T-cell (primary cell): ENCODE measurements around the gene SYNDIG1L. TPM values are rescaled to one million over a fixed set of nuclear protein-coding genes. Genes with fewer than 3 reads are reported as not detected.

Experiments
- ATAC-seq, 4 experiments: fragments of 200-7000 bp in 3 of 4; fragments of 150-1000 bp in 1 of 4; cut with Tn5 transposase; replicated peaks in 1 of 4; 1 replicate in 3 of 4; 2 replicates in 1 of 4; pipeline ENCODE4 v1.10.0; 2021; ENCODE audit warnings: moderate library complexity in 3 of 4, mild to moderate bottlenecking in 2 of 4, moderate number of reproducible peaks in 1 of 4
- CTCF ChIA-PET, 2 donors: fragments of 300-600 bp; sonication (Branson Sonifier 250); formaldehyde crosslinking; loops; one replicate each; lab custom pipeline; 2022; ENCODE audit warnings: antibody characterized with exemption in 2 of 2; lab: Charles Lee
- POLR2A ChIA-PET, 2 donors: fragments of 300-600 bp; sonication (Branson Sonifier 250); formaldehyde crosslinking; loops; one replicate each; lab custom pipeline; 2022; ENCODE audit warnings: antibody characterized with exemption in 2 of 2; lab: Charles Lee
- DNase-seq, 35 experiments: peaks; one replicate each; pipeline versions ENCODE4 v3.0.0 to v3.0.0-alpha.2; 2013 to 2023
- H3K27ac ChIP-seq: one replicate; pipeline ENCODE4 v1.5.1; 2013; ENCODE audit warnings: low read length
- H3K27me3 ChIP-seq, 2 experiments: replicated peaks in 1 of 2; 1 replicate in 1 of 2; 2 replicates in 1 of 2; pipeline versions ENCODE4 v1.6.1 to v1.7.0; 2013; ENCODE audit warnings: low read length in 1 of 2, mixed read lengths in 1 of 2; ENCODE audit not compliant: control insufficient read depth in 2 of 2, insufficient read depth in 2 of 2; ENCODE audit errors: extremely low read depth in 1 of 2
- H3K36me3 ChIP-seq, 2 donors: 1 replicate in 1 of 2; 2 replicates in 1 of 2; pipeline versions ENCODE4 v1.6.1 to v1.7.0; 2013; ENCODE audit warnings: low read length in 1 of 2; ENCODE audit not compliant: control insufficient read depth in 2 of 2, insufficient read depth in 1 of 2; ENCODE audit errors: extremely low read depth in 1 of 2
- H3K4me1 ChIP-seq, 2 experiments: 1 replicate in 1 of 2; 2 replicates in 1 of 2; pipeline versions ENCODE4 v1.6.1 to v1.7.0; 2013; ENCODE audit warnings: low read length in 2 of 2, mixed read lengths in 1 of 2; ENCODE audit not compliant: insufficient read depth in 2 of 2, control insufficient read depth in 1 of 2; ENCODE audit errors: extremely low read depth in 1 of 2
- H3K4me3 ChIP-seq, 2 donors: 1 replicate in 1 of 2; 2 replicates in 1 of 2; pipeline versions ENCODE4 v1.5.1 to v1.7.0; 2013; ENCODE audit warnings: mild to moderate bottlenecking in 2 of 2, low read length in 1 of 2, moderate library complexity in 1 of 2; ENCODE audit not compliant: control insufficient read depth in 1 of 2; ENCODE audit errors: extremely low read depth in 1 of 2
- H3K9me3 ChIP-seq: 2 replicates; pipeline ENCODE4 v1.7.0; 2013
- H3K27ac Mint-ChIP-seq, 2 donors: one replicate each; pipeline ENCODE4 v1.8.0; 2020 to 2021; ENCODE audit warnings: mild to moderate bottlenecking in 2 of 2, mixed read lengths in 2 of 2
- H3K27me3 Mint-ChIP-seq, 2 donors: one replicate each; pipeline ENCODE4 v1.8.0; 2021 to 2022; ENCODE audit warnings: mixed read lengths in 2 of 2
- H3K36me3 Mint-ChIP-seq: one replicate; pipeline ENCODE4 v1.8.0; 2021; ENCODE audit warnings: mixed read lengths
- H3K4me1 Mint-ChIP-seq, 3 donors: one replicate each; pipeline ENCODE4 v1.8.0; 2020 to 2022; ENCODE audit warnings: mixed read lengths in 3 of 3, mild to moderate bottlenecking in 1 of 3
- H3K4me3 Mint-ChIP-seq, 3 donors: one replicate each; pipeline ENCODE4 v1.8.0; 2020 to 2022; ENCODE audit warnings: mild to moderate bottlenecking in 3 of 3, mixed read lengths in 3 of 3, moderate library complexity in 3 of 3
- H3K9me3 Mint-ChIP-seq, 3 donors: one replicate each; pipeline ENCODE4 v1.8.0; 2020 to 2022; ENCODE audit warnings: mixed read lengths in 3 of 3
- WGBS: methylation state at CpG from one replicate; pipeline ENCODE4 v1.1.5; 2013; ENCODE audit warnings: missing lambda C conversion rate; ENCODE audit not compliant: insufficient coverage; 5-methylcytosine and 5-hydroxymethylcytosine counted together
- total RNA-seq, 35 experiments: library from RNA in 6 of 35; stranded (reverse) in 6 of 35; fragments of 120-200 nt in 1 of 35; gene quantifications; one replicate each; pipeline versions ENCODE4 v1.2.1 to v1.2.4 and lab custom pipeline; 2013 to 2026

The SYNDIG1L gene
- total RNA-seq, 5 donors from 2014 or later (not counting 1 experiment from before 2014, with no cell fraction given) = 0.73 TPM; not detected in 4

- 81% methylated on average over 5 of the region's 7 CpGs for WGBS
- Mint-ChIP-seq H3K9me3 (no peaks in the 10 kb centered on the region), H3K4me1 (no peaks in the 10 kb centered on the region), H3K4me3 (no peak overlapping the region), H3K27ac (no peak overlapping the region), H3K36me3 (no peaks in the 10 kb centered on the region), H3K27me3 (peaks cover 18 to 27% of the 10 kb centered on the region in 2 donors)
- H3K27me3 ChIP-seq = peaks cover 0 to 34% of the 10 kb centered on the region in 2 experiments
- H3K4me3 ChIP-seq = no peak overlapping the region
- H3K9me3 ChIP-seq = no peaks in the 10 kb centered on the region
- no peaks in the 10 kb centered on the region for H3K36me3 ChIP-seq
- H3K27ac ChIP-seq = no peak overlapping the region
- DNase-seq (no peak), ATAC-seq (no peak)
- H3K4me1 ChIP-seq = no peaks in the 10 kb centered on the region
- ChIA-PET CTCF (no interaction called here), POLR2A (no interaction called here)
Measured at GRCh38 chr14:74411671-74412070, 14.3 kb downstream of the SYNDIG1L start.

DNA sequence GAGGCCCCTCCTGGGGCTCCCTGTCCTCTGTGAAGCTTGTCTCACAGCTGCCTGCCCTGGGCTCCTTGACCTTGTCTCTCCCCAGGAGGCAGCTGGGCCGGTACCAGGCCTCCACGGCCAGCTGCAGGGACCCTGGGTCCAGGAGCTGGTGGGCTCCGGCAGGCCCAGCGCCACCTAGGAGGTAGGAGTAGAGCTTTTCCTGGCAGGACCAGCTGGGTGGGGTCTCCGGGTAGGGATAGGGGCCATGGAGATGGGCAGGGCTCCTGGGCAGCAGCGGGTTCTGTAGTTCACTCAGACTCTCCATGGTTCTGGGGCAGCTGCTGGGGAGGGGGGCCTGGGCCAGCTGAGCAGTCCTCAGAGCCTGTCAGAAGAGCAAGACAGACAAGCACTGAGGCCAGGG lies 16.6 kb downstream of the SYNDIG1L start:
- H3K4me3 ChIP-seq = no peak overlapping the region
- no peaks in the 10 kb centered on the region for H3K4me1 ChIP-seq
- Mint-ChIP-seq H3K4me3 (no peak overlapping the region), H3K9me3 (no peaks in the 10 kb centered on the region), H3K36me3 (no peaks in the 10 kb centered on the region), H3K27ac (no peak overlapping the region), H3K4me1 (no peaks in the 10 kb centered on the region), H3K27me3 (peaks cover 15 to 17% of the 10 kb centered on the region in 2 donors)
- H3K36me3 ChIP-seq = no peaks in the 10 kb centered on the region
- POLR2A ChIA-PET = no interaction called here
- H3K9me3 ChIP-seq = no peaks in the 10 kb centered on the region
- no peak for DNase-seq
- no peak overlapping the region for H3K27ac ChIP-seq
- H3K27me3 ChIP-seq = peaks cover 0 to 33% of the 10 kb centered on the region in 2 experiments
- ATAC-seq = no peak
- 87% methylated on average over 5 of the region's 6 CpGs for WGBS
- CTCF ChIA-PET = no interaction called here

- Mint-ChIP-seq H3K4me3 (no peak overlapping the region), H3K4me1 (peaks cover 0 to under 1% (median 0%) of the 10 kb centered on the region in 3 donors), H3K27ac (no peak overlapping the region), H3K9me3 (no peaks in the 10 kb centered on the region), H3K27me3 (peaks cover 11 to 12% of the 10 kb centered on the region in 2 donors), H3K36me3 (no peaks in the 10 kb centered on the region)
- no CpG with 5 or more reads among the region's 3 CpGs for whole genome bisulfite sequencing
- no peak for DNase-seq
- Histone ChIP-seq H3K27ac (no peak overlapping the region), H3K36me3 (no peaks in the 10 kb centered on the region), H3K4me1 (no peaks in the 10 kb centered on the region), H3K27me3 (peaks cover 0 to 28% of the 10 kb centered on the region in 2 experiments), H3K4me3 (no peak overlapping the region), H3K9me3 (no peaks in the 10 kb centered on the region)
- CTCF ChIA-PET = no interaction called here
- ATAC-seq = no peak
- POLR2A ChIA-PET = no interaction called here
Measured at GRCh38 chr14:74408870-74409269, 17.1 kb downstream of the SYNDIG1L start.

- DNase-seq (no peak), ATAC-seq (no peak)
- POLR2A ChIA-PET = no interaction called here
- Mint-ChIP-seq H3K27me3 (peaks cover 9% of the 10 kb centered on the region in 2 donors), H3K4me3 (no peak overlapping the region), H3K4me1 (peaks cover 3 to 7% (median 4%) of the 10 kb centered on the region in 3 donors), H3K36me3 (no peaks in the 10 kb centered on the region), H3K9me3 (no peaks in the 10 kb centered on the region), H3K27ac (no peak overlapping the region)
- CTCF ChIA-PET = no interaction called here
- no peak overlapping the region for H3K4me3 ChIP-seq
- H3K9me3 ChIP-seq = no peaks in the 10 kb centered on the region
- no peak overlapping the region for H3K27ac ChIP-seq
- 83% methylated on average over 4 of the region's 5 CpGs for WGBS
- H3K27me3 ChIP-seq = peaks cover 0 to 24% of the 10 kb centered on the region in 2 experiments
- peaks cover 0 to 4% of the 10 kb centered on the region in 2 experiments for H3K4me1 ChIP-seq
- H3K36me3 ChIP-seq = no peaks in the 10 kb centered on the region
Measured at GRCh38 chr14:74407801-74408154, 18.2 kb downstream of the SYNDIG1L start.

DNA sequence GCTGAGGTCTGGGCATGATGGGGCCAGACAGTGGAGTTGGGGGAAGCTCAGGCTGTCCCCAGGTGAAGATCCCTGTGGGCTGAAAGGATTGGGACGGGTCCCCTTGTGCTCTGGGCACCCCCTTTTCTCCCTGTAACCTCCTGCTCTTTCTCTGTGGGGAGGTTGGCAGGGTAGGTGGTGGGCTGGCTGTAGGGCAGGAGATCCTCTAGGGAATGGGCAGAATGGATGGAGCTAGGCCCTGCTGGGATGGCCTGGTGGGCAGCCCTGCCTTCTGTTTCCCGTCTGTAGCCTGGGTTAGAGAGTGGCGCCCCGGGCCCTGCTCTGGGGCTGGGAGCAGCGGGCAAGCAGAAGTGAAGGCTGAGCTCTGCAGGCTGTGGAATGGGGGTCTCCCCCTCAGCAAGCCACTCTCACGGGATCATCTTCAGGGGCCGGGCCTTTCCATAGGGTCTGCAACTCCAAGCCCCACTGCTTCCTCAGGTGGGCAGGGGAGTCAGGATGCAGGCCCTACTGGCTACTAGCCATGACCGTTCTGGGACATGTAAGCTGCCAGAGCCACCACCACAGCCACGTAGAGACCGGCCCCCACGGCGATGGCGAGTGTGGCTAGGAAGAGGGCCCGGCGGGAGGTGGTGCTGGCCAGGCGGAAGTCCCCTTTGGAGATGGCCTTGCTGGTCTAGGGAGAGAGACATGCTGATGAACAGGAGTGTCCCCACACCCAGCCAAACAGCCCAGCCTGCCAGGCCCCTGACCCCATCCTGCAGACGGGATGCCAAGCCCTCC lies 18.8 kb downstream of the SYNDIG1L start:
- Mint-ChIP-seq H3K4me3 (no peak overlapping the region), H3K27ac (no peak overlapping the region), H3K9me3 (no peaks in the 10 kb centered on the region), H3K4me1 (peaks cover 7 to 13% (median 7%) of the 10 kb centered on the region in 3 donors), H3K36me3 (no peaks in the 10 kb centered on the region), H3K27me3 (peaks cover 9% of the 10 kb centered on the region in 2 donors)
- CTCF ChIA-PET = no interaction called here
- no peak for DNase-seq
- Histone ChIP-seq H3K4me1 (peaks cover 0 to 10% of the 10 kb centered on the region in 2 experiments), H3K36me3 (no peaks in the 10 kb centered on the region), H3K4me3 (no peak overlapping the region), H3K27ac (no peak overlapping the region), H3K27me3 (peaks cover 0 to 19% of the 10 kb centered on the region in 2 experiments), H3K9me3 (no peaks in the 10 kb centered on the region)
- POLR2A ChIA-PET = no interaction called here
- 86% methylated on average over 9 of the region's 17 CpGs for WGBS
- ATAC-seq = no peak

GRCh38 chr14:74405663-74406062 lies 20.3 kb downstream of the SYNDIG1L start:
- H3K4me3 ChIP-seq = no peak overlapping the region
- Mint-ChIP-seq H3K4me3 (no peak overlapping the region), H3K27me3 (peaks cover 5 to 6% of the 10 kb centered on the region in 2 donors), H3K36me3 (no peaks in the 10 kb centered on the region), H3K4me1 (peaks cover 18 to 28% (median 21%) of the 10 kb centered on the region in 3 donors), H3K27ac (no peak overlapping the region), H3K9me3 (no peaks in the 10 kb centered on the region)
- H3K4me1 ChIP-seq = peaks cover 0 to 25% of the 10 kb centered on the region in 2 experiments
- H3K27ac ChIP-seq = no peak overlapping the region
- whole genome bisulfite sequencing = 89% methylated on average over 3 of the region's 4 CpGs
- no peaks in the 10 kb centered on the region for H3K9me3 ChIP-seq
- no peak for DNase-seq
- ChIA-PET POLR2A (no interaction called here), CTCF (no interaction called here)
- H3K27me3 ChIP-seq = peaks cover 0 to 6% of the 10 kb centered on the region in 2 experiments
- ATAC-seq = no peak
- H3K36me3 ChIP-seq = no peaks in the 10 kb centered on the region
